Erythroblast (primary cell): ENCODE data around the gene FAM3D.

Experiments
- DNase-seq, 2 experiments: peaks; one replicate each; lab custom pipeline; 2025; lab: John Stamatoyannopoulos, UW
- GATA1 ChIP-seq: IDR thresholded peaks from 2 replicates; pipeline ENCODE4 v1.6.1; 2011; ENCODE audit warnings: low read depth, mild to moderate bottlenecking, control low read depth, low read length, moderate library complexity
- POLR2A ChIP-seq: IDR thresholded peaks from 2 replicates; pipeline ENCODE4 v1.6.1; 2011; ENCODE audit warnings: mild to moderate bottlenecking, low read length

FAM3D gene

DNA sequence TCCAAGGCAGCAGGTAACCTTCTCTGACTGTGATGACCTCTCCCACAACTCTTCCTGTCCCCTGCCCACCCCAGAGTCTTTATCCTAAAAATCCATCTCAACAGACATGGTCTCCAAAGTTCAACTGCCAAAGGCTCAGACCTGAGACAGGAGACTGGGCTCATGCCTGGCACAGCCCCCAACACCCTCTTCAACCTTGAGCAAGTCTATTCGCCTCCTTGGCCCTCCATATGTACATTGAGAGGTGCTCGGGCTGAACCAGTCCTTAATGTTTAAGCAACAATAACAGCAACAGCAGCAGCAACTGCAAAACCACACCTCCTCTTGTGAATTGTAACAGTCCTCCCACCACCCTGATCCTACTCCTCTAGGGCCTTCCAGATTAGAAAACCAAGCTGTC, 9.9 kb downstream of the FAM3D start:
- DNase-seq = no peak
- no peak for TF ChIP-seq GATA1
- no peak for TF ChIP-seq POLR2A

DNA sequence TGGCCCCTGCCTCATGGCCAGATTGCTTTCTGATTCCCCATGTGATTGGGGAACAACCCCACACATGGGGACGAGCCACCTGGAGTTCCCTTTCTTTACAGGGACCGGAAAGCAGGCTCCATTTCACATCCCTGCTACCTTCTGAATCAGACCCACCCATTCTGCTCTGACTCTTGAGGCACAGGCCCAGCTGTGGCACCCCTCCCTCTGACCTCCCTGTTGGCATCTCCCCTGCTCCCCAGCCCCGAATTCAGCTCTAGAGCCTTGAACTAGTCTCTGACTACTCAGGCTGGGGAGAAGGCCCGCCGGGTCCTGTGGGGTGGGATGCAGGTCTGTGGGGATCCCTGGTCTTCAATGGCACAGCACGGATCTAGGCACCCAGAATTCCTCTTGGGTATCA, 12.1 kb downstream of the FAM3D start:
- no peak for TF ChIP-seq GATA1
- no peak for TF ChIP-seq POLR2A
- DNase-seq = no peak

DNA sequence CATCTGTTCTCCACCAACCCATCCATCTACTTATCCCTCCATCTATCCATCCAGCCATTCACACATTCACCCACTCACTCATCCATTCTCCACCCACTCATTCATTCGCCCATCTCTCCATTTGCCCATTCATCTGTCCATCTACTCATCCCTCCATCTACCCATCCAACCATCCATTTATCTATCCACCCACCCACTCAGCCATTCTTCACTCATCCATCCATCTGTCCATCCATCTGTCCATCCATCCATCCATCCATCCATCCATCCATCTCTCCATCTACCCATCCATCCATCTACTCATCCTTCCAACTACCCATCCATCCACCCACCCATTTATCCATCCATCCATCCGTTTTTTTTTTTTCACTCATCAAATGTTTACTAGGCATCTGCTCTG, 13.9 kb downstream of the FAM3D start:
- no peak for DNase-seq
- TF ChIP-seq POLR2A = no peak
- TF ChIP-seq GATA1 = no peak

DNA sequence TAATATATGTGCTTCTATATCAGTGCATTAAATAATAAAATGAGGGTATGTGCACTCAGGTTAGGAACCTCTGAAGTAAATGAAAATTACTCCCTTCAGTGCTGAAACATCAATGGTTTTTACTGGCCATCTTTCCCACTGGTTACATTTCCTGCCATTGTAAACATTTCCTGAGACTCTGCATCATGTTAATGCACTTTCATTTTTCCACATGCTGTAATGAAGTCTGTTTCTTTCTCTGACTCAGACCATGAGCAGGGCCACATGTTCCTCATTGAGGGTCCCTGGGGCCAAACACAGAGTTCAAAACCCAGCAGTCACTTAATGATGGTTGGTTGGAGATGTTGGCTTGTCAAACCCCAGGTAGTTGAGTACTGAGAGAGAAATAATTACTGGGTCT, 15.3 kb downstream of the FAM3D start:
- DNase-seq = no peak
- TF ChIP-seq GATA1 = no peak
- TF ChIP-seq POLR2A = no peak

DNA sequence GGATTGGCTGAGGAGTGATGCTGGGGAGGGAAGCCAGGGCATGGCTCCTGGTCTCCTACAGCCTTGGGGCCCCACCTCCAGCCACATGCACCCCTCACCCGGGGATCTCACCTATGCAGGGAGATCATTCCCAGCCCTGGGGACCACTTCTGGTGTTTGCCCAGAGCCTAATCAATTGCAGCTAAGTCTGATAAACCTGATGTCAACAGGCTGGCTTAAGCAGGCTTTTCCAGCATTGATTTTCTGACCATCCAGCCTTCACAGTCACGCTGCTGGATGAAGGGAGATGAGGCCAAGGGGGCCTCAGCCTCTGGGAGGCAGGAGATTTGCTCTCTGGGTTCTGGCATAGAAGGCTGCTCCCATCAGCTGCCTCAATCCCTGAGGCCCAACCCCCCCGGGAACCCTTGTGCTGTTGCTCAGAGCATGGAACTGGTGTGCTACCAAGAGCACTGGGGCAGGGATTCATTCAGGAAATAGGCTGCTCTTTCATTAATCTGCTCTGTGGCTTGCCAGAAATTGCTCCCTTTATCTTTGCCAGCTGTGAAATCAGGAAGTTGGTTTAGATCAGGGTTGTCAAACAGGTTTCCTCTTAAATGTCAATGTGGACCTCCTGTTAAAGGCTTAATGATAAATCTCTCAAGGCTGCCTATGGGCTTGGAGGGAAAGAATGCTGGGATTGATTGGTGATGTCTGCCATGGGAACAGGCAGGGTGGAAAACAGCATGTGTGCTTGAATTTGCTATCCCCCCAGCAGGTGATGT, 19.0 kb downstream of the FAM3D start:
- no peak for DNase-seq
- no peak for TF ChIP-seq POLR2A
- no peak for TF ChIP-seq GATA1

DNA sequence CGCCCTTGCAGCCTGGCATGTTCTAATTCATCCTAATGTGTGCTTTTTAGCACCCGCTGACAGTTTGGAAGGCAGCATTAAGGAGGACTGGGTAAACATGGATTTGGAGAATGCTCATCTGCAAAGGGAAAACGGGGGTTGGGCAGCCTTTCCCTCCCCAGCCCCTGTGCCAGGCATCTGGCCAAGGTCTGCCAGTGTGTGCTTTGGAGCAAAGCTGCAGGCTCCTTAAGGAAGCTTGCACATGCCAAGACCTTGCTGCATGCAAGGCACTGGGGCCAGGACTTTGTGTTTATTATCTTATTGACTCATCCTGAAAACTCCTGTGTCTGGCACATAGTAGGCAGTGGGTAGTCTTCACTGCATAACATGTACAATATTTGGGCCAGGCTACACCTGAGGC, 20.1 kb downstream of the FAM3D start:
- no peak for DNase-seq
- TF ChIP-seq POLR2A = no peak
- TF ChIP-seq GATA1 = no peak

DNA sequence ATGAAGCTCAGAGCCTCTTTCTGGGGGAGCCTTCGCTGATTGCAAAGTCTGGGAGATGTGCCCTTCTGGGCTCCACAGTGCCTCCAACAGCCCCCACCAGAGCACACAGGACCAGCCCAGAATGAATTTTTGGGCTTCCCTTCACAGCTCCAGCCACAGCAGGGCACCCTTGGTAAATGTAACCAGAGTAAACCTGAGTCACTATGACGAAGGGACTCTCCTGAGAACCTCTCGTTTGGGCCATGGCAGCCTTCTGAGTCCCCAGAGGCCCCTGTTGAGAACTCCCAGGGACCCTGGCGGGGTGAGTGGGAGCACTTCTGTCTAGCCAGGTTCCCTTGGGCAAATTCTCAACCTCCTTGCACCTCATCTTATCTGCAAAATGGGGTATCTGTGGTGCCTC, 20.8 kb downstream of the FAM3D start:
- DNase-seq = no peak
- TF ChIP-seq POLR2A (no peak), GATA1 (no peak)

DNA sequence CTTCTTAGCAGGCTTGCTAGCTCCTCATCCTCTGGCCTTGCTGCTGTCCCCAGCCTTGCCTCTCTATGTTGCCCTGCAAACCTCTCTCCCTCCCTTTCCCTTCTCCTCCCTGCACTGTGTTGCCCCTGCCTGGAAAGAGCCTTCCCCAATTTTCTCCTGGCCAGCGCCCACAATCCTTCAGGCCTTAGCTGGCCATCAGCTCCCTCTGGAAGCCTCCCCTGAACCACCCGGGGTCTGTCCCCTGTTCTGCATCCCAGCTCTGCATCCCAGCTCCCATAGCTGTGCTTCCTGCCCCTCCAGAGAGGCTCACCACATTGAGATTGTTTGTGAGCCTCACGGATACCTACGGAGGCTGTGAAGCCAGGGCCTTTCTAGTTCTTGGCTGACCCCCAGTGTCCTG, 23.7 kb downstream of the FAM3D start:
- TF ChIP-seq GATA1 (no peak), POLR2A (no peak)
- no peak for DNase-seq

DNA sequence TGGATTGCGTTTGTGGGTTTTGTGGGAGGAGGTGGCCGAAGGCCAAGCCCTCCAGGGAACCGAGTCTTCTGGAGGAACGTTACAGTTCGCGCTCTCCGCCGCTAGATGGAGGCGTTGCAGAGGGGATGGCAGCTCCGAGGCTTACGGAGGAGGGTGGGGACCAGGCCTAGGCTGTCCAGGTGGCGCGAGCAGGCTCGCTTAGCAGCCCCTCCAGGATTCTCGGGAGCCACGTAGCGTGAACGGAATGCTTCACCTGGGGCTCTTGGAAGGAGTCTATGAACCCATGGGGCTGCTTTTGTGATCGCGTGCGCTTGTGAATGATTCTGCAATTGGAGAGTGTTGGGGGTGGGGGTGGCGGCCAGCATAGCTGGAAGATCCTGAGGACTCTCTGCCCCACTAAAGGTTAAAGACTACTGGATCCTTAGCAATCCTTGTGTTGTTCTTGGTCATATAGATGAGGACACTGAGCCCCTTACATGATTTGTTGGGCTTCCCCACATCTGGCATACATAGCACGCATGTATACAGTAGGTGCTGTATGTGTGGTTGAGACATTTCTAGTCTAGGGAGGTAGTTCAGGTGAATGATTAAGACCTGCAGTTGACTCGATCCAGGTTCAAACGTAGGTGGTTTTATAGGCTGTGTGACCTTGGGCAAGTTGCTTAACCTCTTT, 25.7 kb downstream of the FAM3D start:
- TF ChIP-seq GATA1 (no peak), POLR2A (no peak)
- DNase-seq = peak; percentile 53 to 72

DNA sequence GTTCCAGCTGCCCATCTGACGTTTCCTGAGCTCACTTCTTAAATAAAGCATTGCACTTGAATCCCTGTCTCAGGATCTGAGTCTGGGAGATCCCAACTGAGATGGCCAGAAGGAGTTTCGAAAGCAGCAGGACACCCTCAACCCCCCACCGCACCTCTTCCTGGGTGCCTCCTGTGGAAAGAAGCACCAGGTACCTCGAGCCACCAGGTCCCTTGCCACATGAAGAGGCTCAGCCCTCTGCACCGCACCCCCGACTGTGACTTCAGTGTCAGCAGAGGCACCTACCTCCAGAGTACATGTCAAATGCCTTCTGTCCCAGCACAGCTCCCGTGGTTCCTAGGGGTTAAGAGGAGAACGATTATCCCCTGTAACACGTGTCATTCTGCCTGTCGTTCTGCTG, 26.7 kb downstream of the FAM3D start:
- no peak for DNase-seq
- no peak for TF ChIP-seq POLR2A
- no peak for TF ChIP-seq GATA1

DNA sequence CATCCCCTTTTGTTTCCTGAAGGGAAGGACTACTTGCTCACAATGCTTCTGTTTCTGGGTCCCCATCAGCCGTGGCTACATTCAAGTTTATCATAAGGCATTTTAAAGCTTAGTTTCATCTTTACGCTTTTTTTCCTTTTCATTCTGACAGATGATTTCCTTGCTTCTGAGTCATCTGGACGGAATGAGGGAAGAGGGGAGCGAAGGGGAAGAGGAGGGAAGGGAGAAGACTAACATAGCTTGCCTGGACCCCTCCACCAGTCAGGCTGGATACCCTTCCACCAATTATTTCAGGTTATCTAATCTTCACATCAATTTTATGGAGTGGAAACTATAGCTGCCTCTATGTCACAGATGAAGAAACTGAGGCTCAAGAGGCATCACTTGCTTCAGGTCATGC, 27.6 kb downstream of the FAM3D start:
- no peak for TF ChIP-seq GATA1
- TF ChIP-seq POLR2A = no peak
- no peak for DNase-seq

DNA sequence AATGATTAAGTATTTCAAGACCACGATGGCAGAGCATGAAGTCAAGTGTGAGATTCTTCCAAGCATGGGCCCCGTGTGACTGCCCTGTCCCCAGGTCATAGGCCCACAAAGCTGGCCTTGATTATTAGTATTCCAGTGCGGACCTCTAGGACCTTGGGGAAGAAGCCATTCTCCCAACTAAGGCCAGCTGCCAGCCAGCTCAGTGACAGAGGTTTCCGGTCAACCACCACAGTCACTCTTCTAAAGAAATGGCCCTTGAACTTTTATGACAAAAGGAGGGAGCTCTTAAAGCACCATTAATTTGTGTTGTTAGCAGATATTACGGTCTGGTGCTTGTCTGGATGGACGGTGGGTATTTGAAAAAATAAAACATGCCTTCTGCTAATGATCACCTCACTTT, 28.0 kb downstream of the FAM3D start:
- TF ChIP-seq POLR2A (no peak), GATA1 (no peak)
- no peak for DNase-seq

DNA sequence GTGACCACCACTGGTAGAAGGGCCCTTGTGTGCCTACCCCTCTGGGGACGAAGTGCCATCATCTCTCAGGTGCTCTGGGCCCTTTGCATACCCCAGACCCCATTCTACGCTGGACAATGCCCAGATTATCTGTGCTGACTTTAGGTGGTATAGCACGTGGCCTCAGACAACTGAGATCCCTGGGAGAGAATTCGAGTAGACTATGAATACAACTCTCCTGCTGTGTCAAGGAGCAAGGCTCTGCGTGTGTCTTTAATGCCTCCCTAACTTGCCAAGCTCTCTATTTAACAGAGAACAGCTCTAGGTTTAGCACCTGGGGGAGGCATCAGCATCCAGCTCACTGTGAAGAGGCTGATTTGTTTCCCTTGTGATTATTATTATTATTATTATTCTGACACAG, 29.1 kb downstream of the FAM3D start:
- no peak for DNase-seq
- TF ChIP-seq POLR2A (no peak), GATA1 (no peak)

DNA sequence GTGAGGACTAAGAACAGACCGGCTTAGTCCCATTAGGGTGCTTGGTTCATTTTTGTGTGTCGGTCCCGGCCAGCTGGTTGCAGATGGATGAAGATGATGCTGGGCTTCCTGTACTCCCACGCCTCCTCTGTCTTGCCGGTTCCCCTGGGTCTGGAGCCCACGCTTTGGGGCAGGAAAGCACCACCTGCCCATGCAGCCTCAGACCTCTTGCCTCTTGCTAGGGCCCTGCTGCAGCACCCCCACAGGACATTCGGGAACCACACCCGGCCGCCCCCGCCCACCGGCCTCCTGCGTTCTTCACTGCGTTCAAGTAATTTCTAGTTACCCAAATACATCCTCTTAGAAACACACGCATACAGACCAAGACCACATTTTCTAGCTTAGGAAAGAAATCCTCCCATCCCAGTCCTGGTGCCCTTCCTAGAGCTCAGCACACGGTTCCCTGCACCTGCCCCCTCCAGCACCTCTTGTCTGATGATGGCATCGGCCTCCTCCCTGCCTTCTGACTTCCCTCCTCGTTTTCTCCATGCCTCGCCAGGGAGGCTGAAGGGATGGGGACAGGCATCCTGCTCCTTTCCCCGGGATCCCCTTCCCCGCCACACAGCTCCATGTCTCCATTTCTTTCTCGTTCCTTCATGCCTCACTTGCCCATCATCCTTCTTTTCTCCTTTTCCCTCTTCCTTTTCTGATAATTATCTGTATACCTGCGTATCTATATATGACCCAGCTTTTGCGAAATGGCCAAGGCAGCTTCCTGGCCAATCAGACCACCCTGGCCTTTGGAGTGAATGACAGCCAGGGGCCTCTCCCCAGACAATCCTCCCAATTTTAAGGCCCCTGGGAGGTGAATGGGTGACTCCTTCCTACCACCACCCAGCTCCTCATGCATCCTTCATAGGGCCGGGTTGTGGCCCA, 30.9 kb downstream of the FAM3D start:
- no peak for DNase-seq
- TF ChIP-seq POLR2A (no peak), GATA1 (no peak)
